PC-3 (cell line): ENCODE data around the gene C1orf105. TPM values are rescaled to one million over a fixed set of nuclear protein-coding genes. Genes with fewer than 3 reads are reported as not detected.
A peak's percentile ranks its signal among the peaks of the same experiment; 100 is the strongest.

Experiments
- ATAC-seq: fragments of 200-7000 bp; cut with Tn5 transposase; 2 replicates; pipeline ENCODE4 v1.9.1; 2020; ENCODE audit warnings: mild to moderate bottlenecking, moderate library complexity
- BruUV-seq: library from RNA; stranded (reverse); fragments of 400-500 nt; replicated peaks from 2 replicates; lab custom pipeline; 2021; lab: Mats Ljungman, UMichigan
- CTCF ChIA-PET: fragments of 300-600 bp; sonication (Branson Sonifier 250); formaldehyde crosslinking; loops from one replicate; lab custom pipeline; 2022; ENCODE audit warnings: antibody characterized with exemption; lab: Charles Lee
- POLR2A ChIA-PET: fragments of 300-600 bp; sonication (Branson Sonifier 250); formaldehyde crosslinking; loops from one replicate; lab custom pipeline; 2022; ENCODE audit warnings: antibody characterized with exemption; ENCODE audit not compliant: unreplicated experiment; lab: Charles Lee
- DNase-seq: peaks from one replicate; pipeline ENCODE4 v3.0.0-alpha.2; 2015
- H2AFZ ChIP-seq: fragments of 300-600 bp; sonication (generic); 2 replicates; pipeline ENCODE4 v1.6.0; 2016; ENCODE audit warnings: antibody characterized with exemption, low read length
- H3F3A ChIP-seq: fragments of 300-600 bp; sonication (generic); one replicate; pipeline ENCODE4 v1.6.0; 2017; ENCODE audit warnings: antibody characterized with exemption, low read length, control low read depth, mild to moderate bottlenecking; ENCODE audit not compliant: unreplicated experiment
- H3K27ac ChIP-seq: fragments of 300-600 bp; sonication (generic); 2 replicates; pipeline ENCODE4 v1.5.1; 2016; ENCODE audit warnings: mild to moderate bottlenecking, low read length
- H3K27me3 ChIP-seq: fragments of 300-600 bp; sonication (generic); 2 replicates; pipeline ENCODE4 v1.6.1; 2016; ENCODE audit warnings: low read length, mixed read lengths
- H3K36me3 ChIP-seq: fragments of 300-600 bp; sonication (generic); 2 replicates; pipeline ENCODE4 v1.6.1; 2016; ENCODE audit warnings: low read depth, mixed run types, low read length, mixed read lengths
- H3K4me1 ChIP-seq: fragments of 300-600 bp; sonication (generic); 2 replicates; pipeline ENCODE4 v1.5.1; 2016; ENCODE audit warnings: low read length; ENCODE audit not compliant: insufficient read depth
- H3K4me2 ChIP-seq: fragments of 300-600 bp; sonication (generic); 2 replicates; pipeline ENCODE4 v1.6.0; 2016; ENCODE audit warnings: low read length
- H3K4me3 ChIP-seq: fragments of 300-600 bp; sonication (generic); 2 replicates; pipeline ENCODE4 v1.5.1; 2016; ENCODE audit warnings: mild to moderate bottlenecking, low read length, mixed read lengths
- H3K79me2 ChIP-seq: fragments of 300-600 bp; sonication (generic); 2 replicates; pipeline ENCODE4 v1.6.1; 2017; ENCODE audit warnings: low read length, mixed read lengths
- H3K9ac ChIP-seq: fragments of 300-600 bp; sonication (generic); 2 replicates; pipeline ENCODE4 v1.6.0; 2016; ENCODE audit warnings: mild to moderate bottlenecking, low read length
- H3K9me2 ChIP-seq: fragments of 300-600 bp; sonication (generic); replicated peaks from 2 replicates; pipeline ENCODE4 v1.6.1; 2016; ENCODE audit warnings: mixed run types, low read length, mixed read lengths
- H3K9me3 ChIP-seq: fragments of 300-600 bp; sonication (generic); 2 replicates; pipeline ENCODE4 v1.6.1; 2016; ENCODE audit warnings: low read length, mixed read lengths
- H4K20me1 ChIP-seq: fragments of 300-600 bp; sonication (generic); 2 replicates; pipeline ENCODE4 v1.6.1; 2016; ENCODE audit warnings: low read length, mixed read lengths
- EZH2 ChIP-seq: fragments of 300-600 bp; sonication (generic); IDR thresholded peaks from one replicate; pipeline ENCODE4 v1.6.1; 2017; ENCODE audit warnings: antibody characterized with exemption, mild to moderate bottlenecking, low read length; ENCODE audit not compliant: unreplicated experiment
- EZH2phosphoT487 ChIP-seq: fragments of 300-600 bp; sonication (generic); IDR thresholded peaks from 2 replicates; pipeline ENCODE4 v1.6.1; 2018; ENCODE audit warnings: mild to moderate bottlenecking, antibody characterized with exemption, low read length, borderline replicate concordance
- intact Hi-C: fragments of 100-400 bp; cut with micrococcal nuclease; formaldehyde crosslinking; loops from 2 replicates; pipeline ENCODE4 v1.9.0; 2023
- total RNA-seq: library from RNA; depleted of rRNA; stranded (reverse); fragments of >200 nt; gene quantifications from 2 replicates; pipeline ENCODE4 v1.2.3, GENCODE V29; 2014
- TF ChIP-seq, protein P1 (sequence below): fragments of 300-600 bp; sonication (generic); conservative IDR thresholded peaks from 2 replicates; pipeline ENCODE4 v1.5.1; 2017; ENCODE audit warnings: antibody characterized with exemption, low read depth, mild to moderate bottlenecking, low read length

C1orf105 gene
- total RNA-seq, 1 experiment from 2014 or later: not detected

DNA sequence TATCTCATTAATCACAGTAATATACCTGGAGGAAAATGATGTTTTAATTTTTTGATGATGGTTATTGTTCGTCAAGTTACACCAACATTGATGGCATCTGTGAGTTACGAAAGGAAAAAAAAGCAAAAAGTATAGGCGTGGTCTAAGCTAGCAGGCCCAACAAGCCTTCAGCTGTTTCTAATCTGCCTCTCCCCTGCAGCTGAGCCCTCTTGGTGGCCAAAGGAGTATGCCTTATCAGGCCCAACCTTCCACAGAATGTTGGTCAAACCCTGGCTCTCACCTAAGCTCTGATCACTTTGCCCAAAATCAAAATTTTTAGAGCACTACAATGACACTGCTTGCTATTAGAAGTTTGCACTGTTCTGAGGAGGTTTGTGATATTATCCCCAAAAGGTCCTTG is 4.9 kb downstream of the C1orf105 start:
- intact Hi-C loops: loop anchor here (5.0 to 10.0 kb wide), 2 partner anchors 399 to 708 kb away; no protein-coding TSS in a partner anchor
- DNase-seq (no peak), ATAC-seq (no peak)
- Histone ChIP-seq H4K20me1 (no peaks in the 10 kb centered on the region), H3K4me3 (no peak overlapping the region), H3K9me3 (no peaks in the 10 kb centered on the region), H3K4me1 (peaks cover 7% of the 10 kb centered on the region; the same call in 1 of the 2 replicates), H3K36me3 (no peaks in the 10 kb centered on the region), H3K27ac (no peak overlapping the region), H3K79me2 (no peaks in the 10 kb centered on the region), H3K9me2 (no peaks in the 10 kb centered on the region), H2AFZ (no peak overlapping the region), H3F3A (no peaks in the 10 kb centered on the region), H3K4me2 (no peak overlapping the region), H3K9ac (no peak overlapping the region), H3K27me3 (no peaks in the 10 kb centered on the region)
- TF ChIP-seq, protein P1, sequence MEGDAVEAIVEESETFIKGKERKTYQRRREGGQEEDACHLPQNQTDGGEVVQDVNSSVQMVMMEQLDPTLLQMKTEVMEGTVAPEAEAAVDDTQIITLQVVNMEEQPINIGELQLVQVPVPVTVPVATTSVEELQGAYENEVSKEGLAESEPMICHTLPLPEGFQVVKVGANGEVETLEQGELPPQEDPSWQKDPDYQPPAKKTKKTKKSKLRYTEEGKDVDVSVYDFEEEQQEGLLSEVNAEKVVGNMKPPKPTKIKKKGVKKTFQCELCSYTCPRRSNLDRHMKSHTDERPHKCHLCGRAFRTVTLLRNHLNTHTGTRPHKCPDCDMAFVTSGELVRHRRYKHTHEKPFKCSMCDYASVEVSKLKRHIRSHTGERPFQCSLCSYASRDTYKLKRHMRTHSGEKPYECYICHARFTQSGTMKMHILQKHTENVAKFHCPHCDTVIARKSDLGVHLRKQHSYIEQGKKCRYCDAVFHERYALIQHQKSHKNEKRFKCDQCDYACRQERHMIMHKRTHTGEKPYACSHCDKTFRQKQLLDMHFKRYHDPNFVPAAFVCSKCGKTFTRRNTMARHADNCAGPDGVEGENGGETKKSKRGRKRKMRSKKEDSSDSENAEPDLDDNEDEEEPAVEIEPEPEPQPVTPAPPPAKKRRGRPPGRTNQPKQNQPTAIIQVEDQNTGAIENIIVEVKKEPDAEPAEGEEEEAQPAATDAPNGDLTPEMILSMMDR: no peak
- no peak for TF ChIP-seq EZH2
- TF ChIP-seq EZH2phosphoT487: no peak
- ChIA-PET POLR2A (interaction anchor here (0.6 kb wide), 2 partner anchors 107 to 145 kb away, joined by 3 to 4 read pairs; no protein-coding TSS in a partner anchor), CTCF (no interaction called here)
- no TSS peak for BruUV-seq

DNA sequence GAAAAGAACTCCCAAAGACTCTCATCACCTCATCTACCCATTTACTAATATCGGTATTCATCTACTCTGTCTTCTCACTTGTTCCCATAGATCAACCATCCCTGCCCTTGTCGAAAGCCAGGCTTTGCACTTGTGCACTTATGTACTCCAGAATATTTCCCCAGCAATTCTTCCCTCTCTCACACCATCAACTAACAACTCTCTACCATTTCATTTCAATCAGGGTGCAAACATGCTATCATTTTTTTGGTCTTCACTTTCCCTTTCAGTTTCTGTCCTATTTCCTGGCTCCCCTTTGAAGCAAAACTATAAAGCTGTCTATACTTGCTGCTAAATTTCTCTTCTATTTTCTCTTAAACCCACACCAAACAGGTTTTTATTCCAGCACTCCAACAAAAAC is 6.7 kb downstream of the C1orf105 start:
- ATAC-seq: no peak
- no peaks in the 10 kb centered on the region for H3K36me3 ChIP-seq
- H4K20me1 ChIP-seq: no peaks in the 10 kb centered on the region
- H2AFZ ChIP-seq: no peak overlapping the region
- H3K4me3 ChIP-seq: no peak overlapping the region
- no peaks in the 10 kb centered on the region for H3F3A ChIP-seq
- POLR2A ChIA-PET: no interaction called here
- H3K27ac ChIP-seq: no peak overlapping the region
- H3K9me3 ChIP-seq: no peaks in the 10 kb centered on the region
- intact Hi-C loops: loop anchor here (5.0 to 10.0 kb wide), 2 partner anchors 398 to 710 kb away; no protein-coding TSS in a partner anchor
- TF ChIP-seq, protein P1: no peak
- TF ChIP-seq EZH2phosphoT487 (no peak), EZH2 (no peak)
- no peak overlapping the region for H3K9ac ChIP-seq
- no TSS peak for BruUV-seq
- DNase-seq: no peak
- H3K4me1 ChIP-seq: peaks cover 18% of the 10 kb centered on the region
- no peak overlapping the region for H3K4me2 ChIP-seq
- no peaks in the 10 kb centered on the region for H3K79me2 ChIP-seq
- H3K9me2 ChIP-seq: no peaks in the 10 kb centered on the region
- CTCF ChIA-PET: no interaction called here
- no peaks in the 10 kb centered on the region for H3K27me3 ChIP-seq

DNA sequence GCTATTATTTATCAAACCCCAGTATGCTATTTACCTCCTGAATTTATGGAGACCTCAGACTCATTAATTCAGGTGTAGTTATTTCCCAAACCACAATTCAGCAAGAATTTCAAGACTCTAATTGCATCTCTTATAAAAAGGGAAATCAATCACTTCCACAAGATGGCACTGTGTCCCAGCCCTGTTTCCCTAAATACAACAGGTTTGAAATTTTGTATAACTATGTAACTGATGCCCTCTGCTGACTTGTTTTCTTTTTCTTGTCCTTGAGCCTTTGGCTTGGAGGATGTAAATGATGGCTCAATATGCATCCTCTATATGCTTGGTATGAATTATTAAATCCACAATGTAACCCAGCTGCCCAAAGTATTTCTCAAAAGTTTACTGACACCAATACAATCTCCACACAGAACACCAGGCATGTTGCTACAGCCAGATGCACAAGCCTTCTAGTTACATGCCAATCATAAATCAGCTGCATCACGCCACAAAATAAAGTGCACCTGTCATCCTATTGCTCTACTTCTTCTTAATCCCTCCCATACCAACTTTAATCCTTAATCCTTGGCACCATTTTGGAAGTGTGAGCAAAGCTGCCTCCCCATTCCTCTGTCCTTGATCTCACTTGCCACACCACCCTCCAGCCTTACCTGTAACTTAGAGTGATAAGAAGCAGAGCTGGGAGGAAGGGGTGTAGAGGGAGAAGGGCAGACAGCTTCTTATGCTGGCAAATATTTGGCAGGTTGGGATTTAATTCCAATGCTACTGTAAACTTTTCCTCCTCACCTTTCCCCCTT is 9.0 kb downstream of the C1orf105 start:
- DNase-seq: peak; percentile 99
- Histone ChIP-seq H3K9me3 (no peaks in the 10 kb centered on the region), H3K27ac (no peak overlapping the region), H3F3A (no peaks in the 10 kb centered on the region), H3K36me3 (no peaks in the 10 kb centered on the region), H4K20me1 (no peaks in the 10 kb centered on the region), H2AFZ (no peak overlapping the region), H3K9ac (no peak overlapping the region), H3K4me3 (no peak overlapping the region), H3K79me2 (no peaks in the 10 kb centered on the region), H3K4me1 (peaks cover 20% of the 10 kb centered on the region), H3K27me3 (no peaks in the 10 kb centered on the region), H3K9me2 (no peaks in the 10 kb centered on the region), H3K4me2 (no peak overlapping the region)
- no peak for TF ChIP-seq EZH2phosphoT487
- TF ChIP-seq, protein P1: peak; percentile 100
- no peak for TF ChIP-seq EZH2
- ChIA-PET POLR2A (interaction anchor here (0.5 to 1.1 kb wide), 2 partner anchors 13 to 14 kb away, joined by 3 read pairs; partner anchors contain the start of gene PIGC), CTCF (interaction anchor here (0.6 to 1.4 kb wide), 7 partner anchors 15 to 774 kb away, joined by 3 to 13 read pairs (median 4); no protein-coding TSS in a partner anchor)
- ATAC-seq: peak; percentile 76
- BruUV-seq: no TSS peak
- intact Hi-C loops: loop anchor here (1.0 to 10.0 kb wide), 10 partner anchors 15 to 712 kb away; partner anchors contain the start of gene PIGC
